Measurements from ENCODE around the gene FCGR2B.
"Not testable (repeated sequence)": the region's sequence is repeated elsewhere in the genome, so short reads cannot be mapped to it uniquely, and the experiment has no call there.

FCGR2B gene

DNA sequence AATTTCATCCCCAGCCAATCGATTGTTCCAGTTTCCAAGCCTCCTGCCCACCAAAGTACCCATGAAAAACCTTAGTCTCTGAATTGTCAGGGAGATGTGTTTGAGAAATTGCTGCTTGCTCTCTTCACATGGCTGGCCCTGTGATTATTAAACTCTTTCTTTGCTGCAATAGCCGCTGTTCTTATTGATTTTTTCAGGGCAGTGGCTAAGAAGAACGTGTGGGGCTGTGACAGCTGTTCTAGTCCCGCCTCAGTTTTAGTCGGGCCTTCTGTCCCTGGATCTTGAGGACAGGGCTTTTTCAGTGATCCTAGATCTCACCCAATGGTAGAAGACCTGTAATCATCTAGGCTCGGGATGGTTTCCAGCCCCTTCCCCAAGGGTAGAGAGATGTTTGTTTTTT, 9.0 kb upstream of the FCGR2B start:
- not testable (repeated sequence) for H3K4me1 ChIP-seq (ENCODE audit: insufficient read depth, low read length); H3K27ac ChIP-seq (ENCODE audit: low read depth, low read length); H3K9ac ChIP-seq (ENCODE audit: low read depth, low read length); H3K36me3 ChIP-seq (ENCODE audit: insufficient read depth, low read length); H3K27me3 ChIP-seq (ENCODE audit: insufficient read depth, low read length); H3K4me3 ChIP-seq (ENCODE audit: low read length); H3K9me3 ChIP-seq (ENCODE audit: insufficient read depth, low read depth, low read length)
- 67% methylated on average over 1 of the region's 6 CpGs for WGBS

DNA sequence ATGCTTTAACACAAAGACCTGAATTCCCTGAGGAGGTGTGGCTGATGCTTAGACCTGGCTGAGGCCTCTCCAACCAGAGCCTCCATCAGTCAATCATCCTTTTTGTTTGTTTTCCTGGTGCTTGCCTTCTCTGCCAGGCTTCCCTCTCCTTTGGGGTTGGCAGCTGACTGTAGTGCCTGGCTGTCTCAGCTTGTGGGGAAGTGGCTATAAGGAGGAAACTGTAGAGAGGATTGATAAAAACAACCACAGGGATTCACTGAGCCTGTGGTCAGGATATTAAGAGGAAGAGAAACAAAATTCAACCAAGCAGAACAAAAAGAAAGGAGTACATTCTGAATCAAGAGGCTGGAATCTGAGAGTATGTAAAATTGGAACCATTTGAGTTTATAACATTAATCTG, 4.4 kb upstream of the FCGR2B start:
- H3K4me1 ChIP-seq (ENCODE audit: insufficient read depth, low read length); H3K36me3 ChIP-seq (ENCODE audit: insufficient read depth, low read length); H3K9me3 ChIP-seq (ENCODE audit: insufficient read depth, low read depth, low read length); H3K4me3 ChIP-seq (ENCODE audit: low read length); H3K9ac ChIP-seq (ENCODE audit: low read depth, low read length); H3K27ac ChIP-seq (ENCODE audit: low read depth, low read length); H3K27me3 ChIP-seq (ENCODE audit: insufficient read depth, low read length): not testable (repeated sequence)

- H3K4me3 ChIP-seq (ENCODE audit: low read length); H3K27me3 ChIP-seq (ENCODE audit: insufficient read depth, low read length); H3K9me3 ChIP-seq (ENCODE audit: insufficient read depth, low read depth, low read length); H3K36me3 ChIP-seq (ENCODE audit: insufficient read depth, low read length); H3K9ac ChIP-seq (ENCODE audit: low read depth, low read length); H3K4me1 ChIP-seq (ENCODE audit: insufficient read depth, low read length); H3K27ac ChIP-seq (ENCODE audit: low read depth, low read length): not testable (repeated sequence)
- no CpG with 5 or more reads among the region's 9 CpGs for WGBS
These were observed 1.2 kb upstream of the FCGR2B start for GRCh38 chr1:161661660-161662311.

- H3K4me1 ChIP-seq (ENCODE audit: insufficient read depth, low read length); H3K9me3 ChIP-seq (ENCODE audit: insufficient read depth, low read depth, low read length); H3K36me3 ChIP-seq (ENCODE audit: insufficient read depth, low read length); H3K27ac ChIP-seq (ENCODE audit: low read depth, low read length); H3K27me3 ChIP-seq (ENCODE audit: insufficient read depth, low read length); H3K9ac ChIP-seq (ENCODE audit: low read depth, low read length); H3K4me3 ChIP-seq (ENCODE audit: low read length): not testable (repeated sequence)
- WGBS: no CpG with 5 or more reads among the region's 1 CpG
These were observed 626 bp downstream of the FCGR2B start for GRCh38 chr1:161663569-161663968.

DNA sequence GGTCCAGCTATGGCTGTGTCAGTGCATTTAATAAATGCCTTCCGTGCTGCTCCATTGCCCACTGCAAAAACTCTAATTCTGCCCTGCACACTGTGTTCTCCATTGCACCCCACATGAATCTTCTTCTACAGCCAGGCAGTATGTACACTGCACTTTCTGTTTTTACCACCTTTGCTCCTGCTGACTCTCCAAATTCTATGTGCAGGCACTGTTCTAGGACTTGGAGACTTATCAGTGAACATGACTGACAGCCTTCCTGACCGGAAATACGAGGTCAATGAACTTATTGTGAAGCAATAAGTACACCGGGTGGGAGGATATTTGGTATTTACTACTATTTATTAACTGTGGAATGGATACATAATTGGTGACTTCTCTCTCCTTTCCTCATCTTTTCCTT, 1.7 kb downstream of the FCGR2B start:
- H3K9me3 ChIP-seq (ENCODE audit: insufficient read depth, low read depth, low read length); H3K4me3 ChIP-seq (ENCODE audit: low read length); H3K27ac ChIP-seq (ENCODE audit: low read depth, low read length); H3K9ac ChIP-seq (ENCODE audit: low read depth, low read length); H3K27me3 ChIP-seq (ENCODE audit: insufficient read depth, low read length); H3K36me3 ChIP-seq (ENCODE audit: insufficient read depth, low read length); H3K4me1 ChIP-seq (ENCODE audit: insufficient read depth, low read length): not testable (repeated sequence)
- no CpG with 5 or more reads among the region's 4 CpGs for WGBS

DNA sequence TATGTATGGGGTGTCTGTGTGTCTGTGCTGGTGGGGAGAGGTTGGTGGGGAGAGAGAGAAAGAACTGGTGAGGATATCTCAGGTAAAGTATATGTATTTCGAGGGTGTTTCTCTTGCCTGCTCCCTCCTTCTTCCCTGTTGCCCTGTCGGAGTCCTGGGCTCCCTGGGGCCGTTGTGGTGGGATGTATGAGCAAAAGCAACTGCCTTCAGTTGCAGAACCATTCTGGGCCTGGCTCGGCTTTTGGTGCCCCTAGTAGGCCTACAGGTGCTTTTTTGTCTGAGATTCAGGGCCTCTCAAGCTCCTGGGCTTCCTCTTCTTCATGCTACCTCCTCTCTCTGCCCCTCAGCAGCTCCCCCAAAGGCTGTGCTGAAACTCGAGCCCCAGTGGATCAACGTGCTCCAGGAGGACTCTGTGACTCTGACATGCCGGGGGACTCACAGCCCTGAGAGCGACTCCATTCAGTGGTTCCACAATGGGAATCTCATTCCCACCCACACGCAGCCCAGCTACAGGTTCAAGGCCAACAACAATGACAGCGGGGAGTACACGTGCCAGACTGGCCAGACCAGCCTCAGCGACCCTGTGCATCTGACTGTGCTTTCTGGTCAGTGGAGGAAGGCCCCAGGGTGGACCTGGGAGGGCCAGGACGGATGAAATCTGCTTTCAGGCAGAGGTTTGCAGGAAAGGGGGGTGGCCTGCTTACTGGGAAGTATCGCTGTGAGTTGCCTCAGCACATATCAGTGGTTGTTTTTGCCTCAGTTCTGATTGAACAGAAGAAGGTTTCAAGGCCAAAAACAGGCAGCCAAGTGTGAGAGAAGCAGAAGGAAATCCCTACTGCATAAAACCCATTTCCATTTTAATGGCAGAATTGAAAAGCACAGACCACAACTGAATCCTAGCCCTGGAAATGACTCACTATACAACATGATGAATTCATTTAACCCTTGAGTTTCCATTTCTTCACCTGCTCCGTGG, 8.4 kb downstream of the FCGR2B start:
- not testable (repeated sequence) for H3K4me3 ChIP-seq (ENCODE audit: low read length); H3K9ac ChIP-seq (ENCODE audit: low read depth, low read length); H3K4me1 ChIP-seq (ENCODE audit: insufficient read depth, low read length); H3K27ac ChIP-seq (ENCODE audit: low read depth, low read length); H3K36me3 ChIP-seq (ENCODE audit: insufficient read depth, low read length); H3K9me3 ChIP-seq (ENCODE audit: insufficient read depth, low read depth, low read length); H3K27me3 ChIP-seq (ENCODE audit: insufficient read depth, low read length)
- WGBS: 56% methylated on average over 7 of the region's 15 CpGs

GRCh38 chr1:161673437-161673836, 10.5 kb downstream of the FCGR2B start:
- H3K36me3 ChIP-seq (ENCODE audit: insufficient read depth, low read length); H3K4me1 ChIP-seq (ENCODE audit: insufficient read depth, low read length); H3K27ac ChIP-seq (ENCODE audit: low read depth, low read length); H3K27me3 ChIP-seq (ENCODE audit: insufficient read depth, low read length); H3K9me3 ChIP-seq (ENCODE audit: insufficient read depth, low read depth, low read length); H3K9ac ChIP-seq (ENCODE audit: low read depth, low read length); H3K4me3 ChIP-seq (ENCODE audit: low read length): not testable (repeated sequence)
- 71% methylated on average over 6 of the region's 7 CpGs for WGBS

GRCh38 chr1:161674447-161674846, 11.5 kb downstream of the FCGR2B start:
- not testable (repeated sequence) for H3K9me3 ChIP-seq (ENCODE audit: insufficient read depth, low read depth, low read length); H3K9ac ChIP-seq (ENCODE audit: low read depth, low read length); H3K27ac ChIP-seq (ENCODE audit: low read depth, low read length); H3K36me3 ChIP-seq (ENCODE audit: insufficient read depth, low read length); H3K4me3 ChIP-seq (ENCODE audit: low read length); H3K4me1 ChIP-seq (ENCODE audit: insufficient read depth, low read length); H3K27me3 ChIP-seq (ENCODE audit: insufficient read depth, low read length)
- no CpG with 5 or more reads among the region's 3 CpGs for WGBS

DNA sequence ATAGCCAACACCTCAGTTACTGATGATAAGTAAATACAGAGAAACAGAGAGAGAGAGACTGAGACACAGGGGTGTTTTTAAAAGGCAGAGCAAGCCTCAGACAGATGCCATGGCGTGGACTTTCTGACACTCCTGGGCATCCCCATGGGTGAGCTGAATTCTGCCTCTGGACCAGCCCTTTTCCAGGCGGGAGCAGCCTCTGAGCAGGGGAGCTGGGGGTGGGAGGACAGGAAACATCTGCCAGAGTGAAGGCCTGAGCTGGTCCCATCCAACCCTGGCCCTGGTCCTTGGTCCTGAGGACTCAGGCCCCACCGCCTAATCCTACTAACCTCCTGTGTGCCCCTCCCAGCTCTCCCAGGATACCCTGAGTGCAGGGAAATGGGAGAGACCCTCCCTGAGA, 12.0 kb downstream of the FCGR2B start:
- H3K4me3 ChIP-seq (ENCODE audit: low read length); H3K4me1 ChIP-seq (ENCODE audit: insufficient read depth, low read length); H3K27me3 ChIP-seq (ENCODE audit: insufficient read depth, low read length); H3K9ac ChIP-seq (ENCODE audit: low read depth, low read length); H3K27ac ChIP-seq (ENCODE audit: low read depth, low read length); H3K9me3 ChIP-seq (ENCODE audit: insufficient read depth, low read depth, low read length); H3K36me3 ChIP-seq (ENCODE audit: insufficient read depth, low read length): not testable (repeated sequence)
- WGBS: 90% methylated on average over 2 of the region's 3 CpGs

DNA sequence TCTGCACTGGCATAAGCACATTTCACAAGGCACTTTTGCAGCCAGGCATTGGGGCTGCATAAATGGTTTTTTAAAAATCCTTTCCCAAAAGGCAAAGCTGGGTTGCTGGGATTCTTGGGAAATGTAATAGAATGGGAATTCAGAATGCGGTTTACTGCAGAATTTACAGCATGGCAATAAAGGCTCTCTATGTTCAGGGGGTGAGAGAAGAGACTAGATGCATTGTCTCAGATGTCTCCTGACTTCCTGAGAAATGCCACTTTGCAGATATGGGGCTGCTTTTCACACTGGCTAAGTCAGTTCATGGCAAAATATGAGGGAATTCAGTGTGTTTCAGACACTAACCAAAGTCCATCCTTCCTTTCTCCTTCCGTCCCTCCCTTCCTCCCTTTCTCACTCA, 13.5 kb downstream of the FCGR2B start:
- no peaks in the 10 kb centered on the region for H3K27me3 ChIP-seq (ENCODE audit: insufficient read depth, low read length)
- H3K4me1 ChIP-seq (ENCODE audit: insufficient read depth, low read length): 0 out of 2 replicates have a peak, but pooled peaks cover 2% of the 10 kb centered on the region
- 91% methylated on average over 2 of the region's 2 CpGs for WGBS
- no peak overlapping the region for H3K27ac ChIP-seq (ENCODE audit: low read depth, low read length)
- no peak overlapping the region for H3K4me3 ChIP-seq (ENCODE audit: low read length)
- H3K9ac ChIP-seq (ENCODE audit: low read depth, low read length): no peak overlapping the region
- no peaks in the 10 kb centered on the region for H3K36me3 ChIP-seq (ENCODE audit: insufficient read depth, low read length)
- no peaks in the 10 kb centered on the region for H3K9me3 ChIP-seq (ENCODE audit: insufficient read depth, low read depth, low read length)

GRCh38 chr1:161676958-161677689, 14.2 kb downstream of the FCGR2B start:
- H3K36me3 ChIP-seq (ENCODE audit: insufficient read depth, low read length): no peaks in the 10 kb centered on the region
- H3K4me3 ChIP-seq (ENCODE audit: low read length): no peak overlapping the region
- H3K9me3 ChIP-seq (ENCODE audit: insufficient read depth, low read depth, low read length): no peaks in the 10 kb centered on the region
- 0 out of 2 replicates have a peak, but pooled peaks cover 4% of the 10 kb centered on the region for H3K27me3 ChIP-seq (ENCODE audit: insufficient read depth, low read length)
- no peak overlapping the region for H3K27ac ChIP-seq (ENCODE audit: low read depth, low read length)
- H3K9ac ChIP-seq (ENCODE audit: low read depth, low read length): no peak overlapping the region
- H3K4me1 ChIP-seq (ENCODE audit: insufficient read depth, low read length): no peaks in the 10 kb centered on the region
- 91% methylated on average over 5 of the region's 5 CpGs for WGBS
